Dermis microvascular lymphatic vessel endothelial cell (primary cell): ENCODE data around the gene SNX25. TPM values are rescaled to one million over a fixed set of nuclear protein-coding genes. Genes with fewer than 3 reads are reported as not detected.
A peak's percentile ranks its signal among the peaks of the same experiment; 100 is the strongest.

Experiments
- DNase-seq, 2 donors: peaks; one replicate each; pipeline versions ENCODE4 v3.0.0 to v3.0.0-alpha.2; 2010; ENCODE audit warnings: low read depth in 2 of 2
- total RNA-seq: library from RNA; depleted of rRNA; stranded (reverse); fragments of >200 nt; gene quantifications from 2 replicates; pipeline ENCODE4 v1.2.1, GENCODE V29; 2014

Gene SNX25
- total RNA-seq, 1 donor from 2014 or later: 37.2 TPM

DNA sequence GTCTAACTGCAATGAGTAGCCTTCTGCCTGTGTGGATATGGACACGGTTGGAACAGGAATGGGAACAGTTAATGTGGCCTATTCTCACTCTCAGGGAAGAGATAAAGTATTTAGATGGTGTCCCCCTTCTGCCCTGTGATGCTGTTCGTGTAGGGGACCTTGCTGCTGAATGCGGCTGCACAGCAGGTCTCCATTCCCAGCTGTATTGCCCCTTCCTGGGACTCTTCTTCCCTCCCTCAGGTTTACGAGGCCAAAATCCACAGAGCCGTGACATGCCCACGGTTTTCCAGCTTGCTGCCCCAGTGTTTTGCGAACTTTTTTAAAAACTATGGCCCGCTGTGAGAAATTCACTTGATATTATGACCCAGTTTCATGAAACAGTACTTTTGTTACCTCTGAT is 50.3 kb downstream of the SNX25 start:
- no peak for DNase-seq

DNA sequence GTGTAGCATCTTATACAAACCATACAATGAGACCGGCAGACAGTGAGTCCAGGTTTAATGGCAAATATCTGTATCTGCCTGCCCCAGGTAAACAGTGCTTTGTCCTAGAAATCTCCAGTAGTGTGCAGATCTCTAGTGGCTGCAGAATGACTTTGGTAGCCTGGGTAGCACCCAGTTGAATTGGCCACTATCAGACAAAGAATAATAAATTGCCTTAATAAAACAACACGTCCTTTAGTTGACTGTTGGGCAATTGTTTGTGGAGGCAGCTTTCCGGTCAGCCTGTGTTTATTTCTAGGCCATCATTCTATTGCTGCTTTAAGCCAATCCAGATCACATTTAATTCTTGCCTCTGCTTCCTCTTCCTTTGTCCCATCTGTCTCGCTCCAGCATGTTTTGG is 52.5 kb downstream of the SNX25 start:
- peak in 1 of 2 donors; percentile 32 for DNase-seq

DNA sequence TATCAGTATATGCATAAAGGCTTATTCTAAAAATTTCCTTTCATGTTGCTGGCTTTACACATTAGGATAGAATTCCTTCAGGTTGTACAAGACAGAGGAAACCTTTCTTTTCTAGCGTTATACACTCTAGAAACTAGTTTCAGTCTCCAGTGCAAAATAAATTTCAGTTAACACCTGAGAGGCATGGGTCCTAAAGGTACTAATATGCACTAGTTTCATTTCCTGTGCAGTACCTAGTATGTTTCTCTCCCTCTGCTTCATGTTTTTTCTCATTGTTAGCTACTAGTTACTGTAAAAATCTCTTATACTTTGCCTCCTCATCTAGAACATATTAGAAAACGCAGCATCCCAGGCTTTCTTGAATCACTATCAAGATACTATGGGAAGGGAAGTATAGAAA is 54.0 kb downstream of the SNX25 start:
- DNase-seq: no peak

DNA sequence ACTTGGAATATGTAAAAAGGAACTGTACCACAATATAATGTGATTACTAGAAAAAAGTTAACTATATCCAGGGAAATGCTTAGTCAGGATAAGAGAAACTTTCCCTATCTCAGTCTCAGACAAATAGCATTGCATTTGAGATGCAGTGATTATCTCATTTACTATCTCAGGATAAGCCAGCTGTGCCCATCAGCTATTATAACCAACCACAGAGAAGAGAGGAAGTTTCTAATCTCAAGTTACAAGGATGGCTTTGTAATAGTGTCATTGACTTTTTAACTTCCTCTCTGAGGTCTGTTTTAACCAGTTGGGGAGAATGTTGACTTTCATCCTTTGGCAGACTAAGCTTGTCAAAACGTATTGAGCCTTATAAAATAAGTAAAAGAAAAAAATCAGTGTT is 56.5 kb downstream of the SNX25 start:
- peak in 1 of 2 donors; percentile 17 for DNase-seq

DNA sequence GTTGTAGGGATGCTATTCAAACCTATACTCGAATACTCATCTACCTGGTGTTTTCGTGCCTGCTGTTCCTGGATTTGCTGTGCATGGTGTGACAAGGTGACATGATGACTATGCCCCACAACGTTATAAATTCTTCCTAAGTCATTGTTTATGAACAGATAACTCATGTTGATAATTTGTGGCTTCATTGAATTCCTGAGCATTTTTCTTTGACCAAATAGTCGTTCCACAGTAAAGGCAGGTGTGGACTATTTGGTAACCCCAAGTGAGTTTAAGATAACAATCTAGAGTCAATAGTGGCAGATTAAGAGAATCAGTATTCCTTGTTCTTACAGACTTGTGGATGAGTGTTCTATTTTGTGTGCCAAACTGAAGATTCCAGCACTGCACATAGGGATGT is 59.9 kb downstream of the SNX25 start:
- DNase-seq: no peak

DNA sequence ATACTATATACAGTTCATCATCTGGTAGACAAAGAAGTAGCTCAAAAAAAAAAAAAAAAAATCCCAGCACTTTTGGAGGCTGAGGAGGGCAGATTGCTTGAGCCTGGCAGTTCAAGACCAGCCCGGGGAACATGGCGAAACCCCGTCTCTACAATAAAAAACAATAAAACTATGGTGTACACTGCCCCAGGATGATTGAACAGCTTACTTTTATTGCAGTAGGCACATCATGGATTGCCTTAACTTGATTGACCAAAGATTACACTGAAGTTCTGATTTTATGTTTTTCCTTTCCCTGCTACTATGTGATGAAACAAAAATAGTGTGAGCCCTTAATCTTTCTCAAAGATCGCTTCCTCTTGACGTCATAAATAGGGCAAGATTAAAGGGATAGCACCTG is 60.6 kb downstream of the SNX25 start:
- no peak for DNase-seq

DNA sequence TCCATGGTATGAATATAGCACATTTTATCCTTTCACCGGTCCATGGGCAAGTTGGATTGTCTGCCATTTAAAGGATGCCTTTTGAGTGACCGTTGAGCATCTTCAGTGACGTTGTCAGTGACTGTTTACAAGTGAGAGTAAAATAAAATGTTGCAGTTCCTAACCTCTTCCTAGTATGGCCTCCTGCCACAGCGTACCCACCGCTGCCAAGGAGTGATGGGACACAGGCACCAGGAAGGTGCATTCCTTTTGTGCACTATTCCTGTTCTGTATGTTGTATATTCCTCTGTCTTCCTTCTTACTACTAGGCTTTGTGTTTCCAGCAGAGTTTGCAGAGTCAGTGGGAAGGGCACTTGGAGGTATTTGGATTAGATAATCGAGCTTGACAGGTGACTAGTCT is 61.5 kb downstream of the SNX25 start:
- DNase-seq: no peak

DNA sequence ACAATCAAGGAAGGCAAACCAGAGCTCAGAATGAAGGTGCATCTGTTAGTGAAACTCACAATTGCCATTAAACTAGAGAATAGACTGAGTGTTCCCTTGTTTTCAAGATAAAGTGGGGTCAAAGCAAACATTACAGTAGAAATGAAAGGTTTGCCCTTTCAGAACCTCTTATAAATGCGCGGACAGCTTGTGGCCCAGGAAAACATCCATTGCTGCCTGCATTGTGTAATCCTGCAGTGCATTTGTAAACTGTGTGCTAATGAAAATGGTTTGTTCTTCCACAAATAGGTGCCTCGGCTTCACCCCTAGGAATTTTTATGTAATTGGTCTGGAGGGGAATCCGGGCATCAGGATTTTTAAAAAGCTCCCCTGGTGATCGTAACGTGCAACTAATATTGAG is 62.8 kb downstream of the SNX25 start:
- no peak for DNase-seq

DNA sequence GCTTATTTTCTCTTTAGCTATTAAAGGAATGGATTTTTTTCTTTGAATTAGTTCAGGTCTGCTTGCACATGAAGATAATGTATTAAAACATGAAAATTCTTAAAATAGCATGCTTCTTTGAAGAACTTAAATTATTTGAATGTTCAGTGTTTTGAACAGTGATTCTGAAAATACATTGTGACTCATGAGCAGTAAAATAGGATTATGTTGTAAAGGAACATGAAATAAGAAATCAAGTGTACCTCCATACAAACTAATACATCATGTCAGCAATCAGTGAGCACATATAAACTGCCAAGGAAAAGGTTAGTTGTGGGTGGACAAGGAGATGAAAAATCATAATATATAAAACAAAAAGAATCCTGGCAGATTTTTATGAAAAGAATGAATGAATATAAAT is 66.1 kb downstream of the SNX25 start:
- DNase-seq: no peak

DNA sequence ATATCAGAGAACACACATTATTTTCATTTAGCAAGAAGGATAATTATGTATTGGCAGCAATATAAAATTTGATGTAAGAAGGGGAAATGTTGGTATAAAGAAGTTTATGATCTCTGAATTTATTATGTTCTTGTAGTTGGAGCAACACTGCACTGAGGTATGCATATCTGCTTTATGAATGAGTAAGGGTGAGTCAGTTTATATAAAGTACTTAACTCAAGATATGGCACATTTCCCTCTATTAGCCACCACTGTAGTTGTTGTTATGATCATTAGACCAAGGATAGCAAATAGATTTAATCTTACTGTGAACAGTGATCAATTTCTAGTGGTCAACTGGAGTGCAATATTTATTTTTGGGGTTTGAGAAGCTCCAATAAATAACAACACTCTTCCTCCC is 66.6 kb downstream of the SNX25 start:
- DNase-seq: no peak

DNA sequence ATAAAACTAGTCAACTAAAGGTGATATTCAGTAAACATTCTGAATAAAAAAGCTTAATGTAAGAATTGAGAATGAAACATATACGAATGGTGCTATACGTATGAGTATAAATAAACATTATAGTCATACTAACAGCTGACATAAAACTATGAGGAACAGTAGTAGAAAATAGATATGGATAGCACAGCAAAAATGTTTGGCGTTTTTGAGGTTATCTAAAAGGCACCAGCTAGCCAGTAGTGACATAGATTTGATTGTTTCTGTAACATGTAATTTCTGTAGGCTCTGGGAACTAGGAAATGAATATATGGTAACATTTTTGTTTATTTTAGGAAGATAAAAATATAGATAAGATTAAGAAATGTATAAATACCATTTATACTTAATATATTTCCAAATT is 69.3 kb downstream of the SNX25 start:
- DNase-seq: no peak

DNA sequence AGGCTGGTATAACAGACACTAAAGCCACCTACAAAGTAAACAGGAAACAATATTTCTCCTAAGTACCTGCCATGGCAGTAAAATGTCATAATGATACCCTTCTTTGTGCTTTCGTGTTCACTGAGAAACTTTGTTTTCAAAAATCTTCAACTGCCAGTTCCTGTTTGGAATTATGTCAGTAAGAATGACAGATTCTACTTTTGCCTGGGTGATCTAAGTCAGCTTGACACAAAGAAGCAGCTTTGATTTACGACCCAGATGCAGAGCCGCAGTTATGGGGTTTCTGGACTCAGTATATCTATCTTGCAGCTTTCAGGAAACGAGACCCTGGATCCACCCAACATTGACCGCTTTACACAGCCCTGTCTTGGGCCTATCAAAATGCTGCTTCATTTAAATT is 71.2 kb downstream of the SNX25 start:
- DNase-seq: peak in 1 of 2 donors; percentile 13

DNA sequence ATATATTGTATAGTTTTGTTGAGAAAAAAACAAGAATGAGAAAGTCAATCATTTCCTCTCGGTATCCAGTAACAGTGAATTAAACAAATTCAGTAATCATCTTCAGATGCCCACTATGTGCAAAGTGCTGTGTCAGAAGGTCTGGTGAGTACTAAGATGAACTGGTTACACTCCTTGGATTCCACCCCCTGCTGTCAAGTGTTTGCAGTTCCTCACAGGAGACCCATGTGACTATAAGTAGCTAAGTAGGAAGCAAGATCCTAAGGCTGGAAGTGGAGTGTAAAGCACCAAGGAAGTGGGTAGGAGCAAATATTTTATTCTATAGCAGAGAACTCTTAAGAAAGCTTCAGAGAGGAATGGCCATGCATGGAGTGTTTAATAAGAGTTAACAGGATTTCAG is 73.6 kb downstream of the SNX25 start:
- DNase-seq: no peak

DNA sequence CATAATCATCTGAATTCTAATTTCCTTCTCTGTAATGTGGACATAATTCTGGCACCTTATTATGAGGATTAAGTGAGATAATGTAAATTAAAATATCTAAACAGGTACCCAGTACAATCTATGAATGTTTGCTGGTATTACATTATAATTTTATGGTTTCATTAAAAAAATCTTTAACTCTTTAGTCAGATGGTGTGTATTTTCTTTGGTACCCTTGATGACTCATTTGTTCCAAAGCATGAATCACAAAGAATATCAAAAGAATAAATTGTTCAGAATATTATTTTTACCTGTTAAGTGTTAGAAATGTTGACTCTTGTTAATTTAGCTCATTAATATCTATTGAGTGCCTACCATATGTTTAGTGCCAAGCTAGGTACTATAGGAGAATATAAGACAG is 74.3 kb downstream of the SNX25 start:
- peak; percentile 3 to 66 for DNase-seq

DNA sequence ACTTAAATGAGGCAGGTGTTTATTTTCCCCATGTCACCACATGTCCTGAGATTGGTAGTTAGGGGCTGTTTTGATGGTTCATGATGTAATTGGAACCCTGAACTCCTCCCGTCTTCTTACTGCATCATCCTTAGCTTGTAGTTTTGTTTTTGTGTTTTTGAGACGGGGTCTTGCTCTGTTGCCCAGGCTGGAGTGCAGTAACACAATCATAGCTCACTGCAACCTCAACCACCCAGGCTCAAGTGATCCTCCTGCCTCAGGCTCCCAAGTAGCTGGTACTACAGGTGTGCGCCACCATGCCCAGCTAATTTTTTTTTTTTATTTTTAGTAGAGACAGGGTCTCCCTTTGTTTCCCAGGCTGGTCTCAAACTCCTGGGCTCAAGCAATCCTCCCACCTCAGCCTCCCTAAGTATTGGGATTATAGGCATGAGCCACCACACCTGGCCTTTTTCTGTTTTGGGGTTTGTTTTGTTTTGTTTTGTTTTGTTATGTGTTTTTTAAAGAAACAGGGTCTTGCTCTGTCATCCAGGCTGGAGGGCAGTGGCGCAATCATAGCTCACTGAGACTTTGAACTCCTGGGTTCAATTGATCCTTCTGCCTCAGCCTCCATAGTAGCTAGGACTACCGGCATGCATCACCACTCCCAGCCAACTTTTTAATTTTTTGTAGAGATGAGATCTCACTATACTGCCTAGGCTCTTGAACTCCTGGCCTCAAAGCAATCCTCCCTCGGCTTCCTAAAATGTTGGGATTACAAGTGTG is 76.4 kb downstream of the SNX25 start:
- DNase-seq: no peak

DNA sequence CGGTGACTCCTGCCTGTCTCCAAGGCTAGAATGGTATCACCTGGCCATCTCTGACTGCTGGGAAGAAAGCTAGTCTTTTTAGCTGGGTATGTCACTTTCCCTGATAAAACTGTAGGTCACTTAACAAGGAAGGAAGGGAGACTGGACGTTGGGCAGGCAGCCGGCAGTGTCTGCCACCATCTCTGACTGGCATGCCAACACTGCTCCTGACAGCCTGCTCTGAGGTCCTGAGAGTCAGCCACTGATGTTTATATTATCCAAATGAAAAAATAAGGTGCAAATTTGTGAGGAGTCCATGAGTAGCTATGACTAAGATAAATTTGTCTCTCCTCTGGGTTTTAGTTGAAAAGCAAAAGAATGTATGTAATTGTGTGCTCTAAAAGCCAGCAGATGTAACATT is 77.2 kb downstream of the SNX25 start:
- no peak for DNase-seq

DNA sequence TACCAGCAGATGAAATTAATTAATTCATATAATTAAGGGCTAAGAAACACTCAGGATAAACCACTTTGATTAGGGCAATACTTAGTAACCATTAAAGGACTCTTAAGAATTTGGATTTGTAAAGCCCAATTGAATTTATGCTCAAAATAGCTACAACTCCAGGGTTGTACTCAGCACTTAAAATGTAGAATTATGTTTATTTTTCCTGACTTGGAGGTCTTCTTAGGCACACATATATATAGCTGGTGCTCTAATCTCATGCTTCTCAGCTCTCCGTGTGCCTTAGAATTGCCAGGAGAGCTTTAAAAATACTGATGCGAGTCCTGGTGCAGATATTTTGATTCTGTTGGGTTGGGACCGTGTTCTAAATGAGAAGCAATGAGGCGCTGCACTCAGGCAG is 77.6 kb downstream of the SNX25 start:
- DNase-seq: no peak

DNA sequence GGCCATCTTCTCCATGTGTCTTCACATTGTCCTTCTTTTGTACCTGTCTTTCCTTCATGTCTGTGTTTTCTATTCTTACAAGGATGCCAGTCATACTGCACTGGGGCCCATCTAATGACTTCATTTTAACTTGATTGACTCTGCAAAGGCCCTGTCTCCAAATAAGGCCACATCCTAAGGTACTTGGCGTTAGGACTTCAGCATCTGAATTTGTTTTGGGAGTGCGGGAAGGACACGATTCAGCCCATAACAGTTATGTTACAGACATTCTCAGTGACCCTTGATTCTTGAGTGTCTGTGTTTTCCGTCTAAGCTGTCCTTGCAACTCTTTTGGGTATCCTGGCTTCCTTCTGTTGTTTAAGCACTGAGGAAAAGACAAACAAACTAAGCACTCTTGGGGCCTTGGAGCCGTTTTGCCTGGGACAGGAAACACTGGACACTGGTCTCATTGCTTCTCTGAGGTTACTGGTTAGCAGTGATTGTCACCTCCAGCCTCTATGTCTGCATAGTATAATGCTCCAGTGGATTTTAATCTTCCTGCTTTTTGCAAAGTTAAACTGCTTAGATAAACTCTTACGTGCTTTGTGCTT is 80.7 kb downstream of the SNX25 start:
- no peak for DNase-seq

DNA sequence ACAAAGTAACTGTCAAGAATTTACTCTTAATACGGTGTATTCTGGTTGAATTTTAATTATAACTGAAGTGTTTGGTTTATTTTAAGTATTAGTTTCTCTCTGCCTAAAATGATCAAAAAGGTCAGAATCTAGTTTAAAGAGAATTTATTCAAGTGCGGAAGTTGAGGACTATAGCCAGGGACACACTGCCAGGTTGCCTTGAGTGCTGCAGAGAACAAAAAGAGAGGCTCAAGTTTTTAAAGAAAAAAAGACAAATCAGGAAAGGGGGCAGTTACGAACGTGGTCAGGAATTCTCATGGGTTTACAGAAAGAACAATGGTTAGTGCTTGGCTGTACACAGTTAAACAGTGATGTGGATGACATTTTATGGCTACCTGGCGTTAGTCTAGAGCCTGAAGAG is 81.3 kb downstream of the SNX25 start:
- DNase-seq: no peak

DNA sequence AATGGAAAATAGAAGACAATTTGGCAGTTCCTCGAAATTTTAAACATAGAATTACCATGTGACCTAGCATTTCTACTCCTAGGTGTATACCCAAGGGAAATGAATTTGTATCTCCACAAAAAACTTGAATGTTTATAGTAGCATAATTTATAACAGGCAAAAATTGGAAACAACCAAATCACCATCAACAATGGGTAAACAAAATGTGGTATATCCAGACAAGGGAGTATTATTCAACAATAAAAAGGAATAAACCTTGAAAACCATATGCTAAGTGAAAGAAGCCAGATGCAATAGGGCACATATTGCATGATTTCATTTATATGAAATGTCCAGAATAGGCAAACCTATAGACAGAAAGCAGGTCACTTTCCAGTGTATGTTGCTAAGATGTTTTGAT is 83.8 kb downstream of the SNX25 start:
- no peak for DNase-seq

DNA sequence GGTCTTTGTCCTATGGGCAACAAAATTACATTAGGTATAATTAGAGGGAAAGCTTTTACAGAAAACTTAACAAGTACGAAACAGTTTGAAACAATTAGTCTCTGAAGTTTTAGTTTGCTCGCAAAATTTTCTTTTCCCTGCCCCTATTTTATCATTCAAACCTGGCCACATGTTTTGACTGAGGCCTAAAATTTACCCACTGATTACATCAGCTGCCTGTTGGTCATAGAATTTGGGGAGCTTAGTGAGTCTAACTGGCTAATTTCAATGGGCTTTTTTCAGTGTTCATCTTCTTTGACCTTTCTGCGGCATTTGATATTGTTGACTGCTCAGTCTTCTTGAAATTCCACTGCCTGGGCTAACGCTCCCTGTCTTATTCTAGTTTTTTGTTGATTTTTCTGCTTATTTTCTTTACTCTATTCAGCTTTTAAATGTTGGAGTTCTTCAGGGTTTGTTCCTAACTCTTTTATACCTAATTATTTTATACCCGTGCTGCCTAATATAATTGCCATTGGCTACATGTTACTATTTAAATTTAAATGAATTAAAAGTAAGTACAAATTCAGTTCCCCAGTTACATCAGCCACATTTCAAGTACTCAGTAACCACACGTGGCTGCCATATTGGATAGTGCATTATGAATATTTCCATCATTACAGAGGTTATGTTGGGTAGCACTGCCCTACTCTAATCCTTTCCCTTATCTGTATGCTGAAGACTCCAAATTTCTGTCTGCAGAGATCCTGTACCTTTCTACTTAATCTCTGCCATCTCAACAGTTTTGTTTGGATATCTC is 87.5 kb downstream of the SNX25 start:
- no peak for DNase-seq

DNA sequence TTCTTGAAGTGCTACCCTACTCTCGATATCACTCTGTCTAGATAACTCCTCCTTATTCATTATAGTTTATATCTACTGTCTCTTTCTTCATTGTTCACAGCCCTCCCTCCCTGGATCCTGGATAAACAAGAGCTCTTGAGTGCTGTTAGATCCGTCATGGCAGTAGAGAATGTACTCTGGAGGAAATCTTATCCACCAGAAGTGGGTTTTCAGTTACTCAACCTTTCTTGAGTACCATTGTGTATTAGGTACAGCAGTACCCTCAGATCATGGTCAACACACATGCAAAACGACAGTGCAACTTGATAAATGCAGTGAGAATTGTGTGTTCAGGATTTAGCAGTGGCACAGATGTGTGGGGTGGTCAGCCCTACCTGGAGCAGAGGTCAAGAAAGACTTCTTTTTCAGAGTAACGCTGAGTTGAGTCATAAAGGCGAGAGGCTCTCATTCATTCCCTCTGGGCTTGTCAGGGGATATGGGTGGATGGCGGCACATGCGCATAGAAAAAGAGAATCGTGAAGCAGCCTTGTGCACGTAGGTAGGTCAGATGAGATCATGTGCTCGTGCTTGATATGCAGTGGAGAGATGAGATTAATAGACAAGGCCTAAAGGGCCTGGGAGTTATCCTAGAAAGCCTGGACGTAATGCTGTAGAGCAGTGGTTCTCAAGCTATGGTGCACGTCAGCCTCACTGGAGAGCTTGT is 89.5 kb downstream of the SNX25 start:
- no peak for DNase-seq
